HFFc6 (cell line): ENCODE results near the gene PLXDC2. TPM values are rescaled to one million over a fixed set of nuclear protein-coding genes. Genes with fewer than 3 reads are reported as not detected.

Experiments used
- DNase-seq: peaks from one replicate; pipeline ENCODE4 v3.0.0-alpha.2; 2018
- H3K27ac Mint-ChIP-seq: 2 replicates; pipeline ENCODE4 v1.8.0; 2020; ENCODE audit warnings: mild to moderate bottlenecking, mixed read lengths
- H3K27me3 Mint-ChIP-seq: 2 replicates; pipeline ENCODE4 v1.8.0; 2021; ENCODE audit warnings: mild to moderate bottlenecking, moderate library complexity, mixed read lengths; ENCODE audit not compliant: insufficient read depth
- H3K36me3 Mint-ChIP-seq: 2 replicates; pipeline ENCODE4 v1.8.0; 2021; ENCODE audit warnings: low read depth, mixed read lengths
- H3K4me1 Mint-ChIP-seq: 2 replicates; pipeline ENCODE4 v1.8.0; 2020; ENCODE audit warnings: low read depth, mixed read lengths
- H3K4me3 Mint-ChIP-seq: 2 replicates; pipeline ENCODE4 v1.8.0; 2020; ENCODE audit warnings: mild to moderate bottlenecking, moderate library complexity, mixed read lengths
- H3K9me3 Mint-ChIP-seq: 2 replicates; pipeline ENCODE4 v1.8.0; 2020; ENCODE audit warnings: mild to moderate bottlenecking, mixed read lengths
- CTCF ChIP-seq: fragments of 200-600 bp; sonication (generic); IDR thresholded peaks from 2 replicates; pipeline ENCODE4 v1.5.0; 2021; ENCODE audit warnings: antibody characterized with exemption, mild to moderate bottlenecking
- total RNA-seq, 6 experiments: library from RNA; stranded (reverse); fragmentation: NEBNext Ultra II Directional; extraction: Animal tissue kit (Norgen Biotek cat#: 25700); gene quantifications; 2 replicates in 1 of 6; 3 replicates in 5 of 6; pipeline ENCODE4 v1.2.3, GENCODE V29; 2021

PLXDC2 gene
- total RNA-seq, 6 experiments from 2014 or later = 0.17 to 2.3 (median 0.36) TPM

GRCh38 chr10:19803676-19804075 lies 12.6 kb upstream of the PLXDC2 start:
- no peak for DNase-seq
- H3K4me1 Mint-ChIP-seq = no peaks in the 10 kb centered on the region
- H3K4me3 Mint-ChIP-seq = no peak overlapping the region
- peaks cover 3% of the 10 kb centered on the region for H3K9me3 Mint-ChIP-seq
- H3K36me3 Mint-ChIP-seq = no peaks in the 10 kb centered on the region
- H3K27ac Mint-ChIP-seq = no peak overlapping the region
- TF ChIP-seq CTCF = no peak
- H3K27me3 Mint-ChIP-seq = no peaks in the 10 kb centered on the region

- Mint-ChIP-seq H3K27me3 (peaks cover 3% of the 10 kb centered on the region), H3K36me3 (no peaks in the 10 kb centered on the region), H3K9me3 (peaks cover 3% of the 10 kb centered on the region), H3K27ac (no peak overlapping the region), H3K4me1 (no peaks in the 10 kb centered on the region), H3K4me3 (no peak overlapping the region)
- DNase-seq = no peak
- no peak for TF ChIP-seq CTCF
Observed at GRCh38 chr10:19809481-19809880, 6.8 kb upstream of the PLXDC2 start.

- Mint-ChIP-seq H3K27ac (no peak overlapping the region), H3K4me3 (no peak overlapping the region), H3K9me3 (no peaks in the 10 kb centered on the region), H3K27me3 (peaks cover 12% of the 10 kb centered on the region), H3K36me3 (no peaks in the 10 kb centered on the region), H3K4me1 (no peaks in the 10 kb centered on the region; the same call in 1 of the 2 replicates)
- peak; percentile 31; the same call in 1 of the 2 replicates for TF ChIP-seq CTCF
- peak; percentile 2 for DNase-seq
Observed at GRCh38 chr10:19811540-19811939, 4.7 kb upstream of the PLXDC2 start.

GRCh38 chr10:19812976-19813375 lies 3.3 kb upstream of the PLXDC2 start:
- Mint-ChIP-seq H3K4me1 (peaks cover 5% of the 10 kb centered on the region; the same call in 1 of the 2 replicates), H3K4me3 (no peak overlapping the region), H3K27me3 (peaks cover 24% of the 10 kb centered on the region), H3K9me3 (no peaks in the 10 kb centered on the region), H3K27ac (no peak overlapping the region), H3K36me3 (no peaks in the 10 kb centered on the region)
- DNase-seq = no peak
- no peak for TF ChIP-seq CTCF

GRCh38 chr10:19815036-19815730 lies 1.0 kb upstream of the PLXDC2 start:
- no peak overlapping the region for H3K27ac Mint-ChIP-seq
- no peaks in the 10 kb centered on the region for H3K9me3 Mint-ChIP-seq
- H3K36me3 Mint-ChIP-seq = no peaks in the 10 kb centered on the region
- peak overlapping the region; percentile 17; the same call in 1 of the 2 replicates for H3K4me3 Mint-ChIP-seq
- no peak for DNase-seq
- H3K4me1 Mint-ChIP-seq = peaks cover 5% of the 10 kb centered on the region; the same call in 1 of the 2 replicates
- TF ChIP-seq CTCF = no peak
- H3K27me3 Mint-ChIP-seq = peaks cover 29% of the 10 kb centered on the region
